ENCODE data around the gene LOXHD1.

GRCh38 chr18:46688853-46689525, 32.0 kb upstream of the LOXHD1 start:
- TF ChIP-seq CTBP1 (IDR thresholded peaks at IDR 0.05; ENCODE audit: borderline replicate concordance), result no peak
- TF ChIP-seq NFRKB (IDR thresholded peaks at IDR 0.05), result no peak
- no peak for TF ChIP-seq ELF4 (IDR thresholded peaks at IDR 0.05)
- TF ChIP-seq PKNOX1 (IDR thresholded peaks at IDR 0.05), result no peak
- no peak for TF ChIP-seq FOXK2 (IDR thresholded peaks at IDR 0.05)
- TF ChIP-seq TARDBP (IDR thresholded peaks at IDR 0.05), result no peak
- no peak for TF ChIP-seq ZNF384 (IDR thresholded peaks at IDR 0.05)

Measured in HEK293T (cell line).